DOHH2 (cell line): ENCODE data around the gene TBL2.
"Not testable (repeated sequence)": the region's sequence is repeated elsewhere in the genome, so short reads cannot be mapped to it uniquely, and the experiment has no call there.

Experiments
- H3F3A ChIP-seq: fragments of 200-600 bp; sonication (generic), shearing (Covaris generic); 2 replicates; pipeline ENCODE4 v1.6.0; 2016; ENCODE audit warnings: antibody characterized with exemption, mild to moderate bottlenecking; ENCODE audit not compliant: control insufficient read depth, insufficient read depth
- H3K27ac ChIP-seq: fragments of 200-600 bp; sonication (generic); 2 replicates; pipeline ENCODE4 v1.5.1; 2014; ENCODE audit warnings: low read depth, mild to moderate bottlenecking, low read length, moderate library complexity
- H3K27me3 ChIP-seq: fragments of 200-600 bp; sonication (generic); 2 replicates; pipeline ENCODE4 v1.6.1; 2014; ENCODE audit warnings: mild to moderate bottlenecking, low read length, mixed read lengths; ENCODE audit not compliant: control insufficient read depth
- H3K36me3 ChIP-seq: fragments of 200-600 bp; sonication (generic); 2 replicates; pipeline ENCODE4 v1.6.1; 2014; ENCODE audit warnings: mild to moderate bottlenecking, low read length, moderate library complexity, mixed read lengths; ENCODE audit not compliant: control insufficient read depth
- H3K4me1 ChIP-seq: fragments of 200-600 bp; sonication (generic); 2 replicates; pipeline ENCODE4 v1.6.1; 2014; ENCODE audit warnings: mild to moderate bottlenecking, low read length, mixed read lengths; ENCODE audit not compliant: control insufficient read depth
- H3K4me2 ChIP-seq: fragments of 200-600 bp; sonication (generic); 2 replicates; pipeline ENCODE4 v1.6.0; 2014; ENCODE audit warnings: mild to moderate bottlenecking, low read length, moderate library complexity
- H3K4me3 ChIP-seq: fragments of 200-600 bp; sonication (generic); 2 replicates; pipeline ENCODE4 v1.5.1; 2014; ENCODE audit warnings: mild to moderate bottlenecking, low read length, mixed read lengths
- H3K79me2 ChIP-seq: fragments of 200-600 bp; sonication (generic); 2 replicates; pipeline ENCODE4 v1.6.1; 2014; ENCODE audit warnings: mild to moderate bottlenecking, low read length, mixed read lengths; ENCODE audit not compliant: control insufficient read depth
- H3K9me2 ChIP-seq: fragments of 200-600 bp; sonication (generic); replicated peaks from 2 replicates; pipeline ENCODE4 v1.6.1; 2014; ENCODE audit warnings: mild to moderate bottlenecking, low read length, mixed read lengths; ENCODE audit not compliant: control insufficient read depth
- H3K9me3 ChIP-seq: fragments of 200-600 bp; sonication (generic); 2 replicates; pipeline ENCODE4 v1.6.1; 2014; ENCODE audit warnings: antibody characterized with exemption, low read length, mixed read lengths; ENCODE audit not compliant: control insufficient read depth, insufficient read depth
- H4K20me1 ChIP-seq: fragments of 200-600 bp; sonication (generic); 2 replicates; pipeline ENCODE4 v1.6.0; 2014; ENCODE audit warnings: low read depth, mild to moderate bottlenecking, antibody characterized with exemption, low read length, moderate library complexity; ENCODE audit not compliant: control insufficient read depth, insufficient read depth
- EZH2phosphoT487 ChIP-seq: fragments of 200-600 bp; sonication (generic); IDR thresholded peaks from 2 replicates; pipeline ENCODE4 v1.6.1; 2017; ENCODE audit warnings: borderline replicate concordance, mild to moderate bottlenecking, antibody characterized with exemption, low read length, moderate library complexity, mixed read lengths
- TF ChIP-seq, protein P1 (sequence below): fragments of 200-600 bp; sonication (generic); IDR thresholded peaks from one replicate; pipeline ENCODE4 v1.5.1; 2014; ENCODE audit warnings: antibody characterized with exemption, mild to moderate bottlenecking, low read depth, low read length; ENCODE audit not compliant: poor library complexity, severe bottlenecking

TBL2 gene

DNA sequence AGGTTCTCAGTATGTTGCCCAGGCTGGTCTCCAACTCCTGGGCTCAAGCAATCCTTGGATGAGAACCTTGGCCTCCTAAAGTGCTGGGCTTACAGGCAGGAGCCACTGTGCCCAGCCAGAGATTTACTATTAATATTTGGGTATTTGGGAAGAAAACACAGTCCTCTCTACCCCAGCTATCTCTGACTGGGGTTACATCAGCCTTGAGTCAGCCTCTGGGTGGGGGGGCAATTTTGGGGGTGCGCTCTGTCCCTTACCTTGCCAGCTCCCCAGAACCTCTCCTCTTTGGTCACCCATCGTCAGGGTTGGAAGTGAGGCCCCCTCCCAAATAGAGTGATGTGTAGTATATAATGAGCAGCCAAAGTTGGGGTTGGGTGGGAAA is 44.1 kb upstream of the TBL2 start:
- Histone ChIP-seq H3K27me3 (peaks cover 14% of the 10 kb centered on the region), H3K36me3 (no peaks in the 10 kb centered on the region), H3F3A (no peaks in the 10 kb centered on the region), H4K20me1 (no peaks in the 10 kb centered on the region), H3K4me2 (no peak overlapping the region), H3K27ac (no peak overlapping the region), H3K4me1 (no peaks in the 10 kb centered on the region), H3K79me2 (no peaks in the 10 kb centered on the region), H3K4me3 (no peak overlapping the region), H3K9me3 (no peaks in the 10 kb centered on the region), H3K9me2 (no peaks in the 10 kb centered on the region)
- TF ChIP-seq EZH2phosphoT487: no peak
- TF ChIP-seq, protein P1, sequence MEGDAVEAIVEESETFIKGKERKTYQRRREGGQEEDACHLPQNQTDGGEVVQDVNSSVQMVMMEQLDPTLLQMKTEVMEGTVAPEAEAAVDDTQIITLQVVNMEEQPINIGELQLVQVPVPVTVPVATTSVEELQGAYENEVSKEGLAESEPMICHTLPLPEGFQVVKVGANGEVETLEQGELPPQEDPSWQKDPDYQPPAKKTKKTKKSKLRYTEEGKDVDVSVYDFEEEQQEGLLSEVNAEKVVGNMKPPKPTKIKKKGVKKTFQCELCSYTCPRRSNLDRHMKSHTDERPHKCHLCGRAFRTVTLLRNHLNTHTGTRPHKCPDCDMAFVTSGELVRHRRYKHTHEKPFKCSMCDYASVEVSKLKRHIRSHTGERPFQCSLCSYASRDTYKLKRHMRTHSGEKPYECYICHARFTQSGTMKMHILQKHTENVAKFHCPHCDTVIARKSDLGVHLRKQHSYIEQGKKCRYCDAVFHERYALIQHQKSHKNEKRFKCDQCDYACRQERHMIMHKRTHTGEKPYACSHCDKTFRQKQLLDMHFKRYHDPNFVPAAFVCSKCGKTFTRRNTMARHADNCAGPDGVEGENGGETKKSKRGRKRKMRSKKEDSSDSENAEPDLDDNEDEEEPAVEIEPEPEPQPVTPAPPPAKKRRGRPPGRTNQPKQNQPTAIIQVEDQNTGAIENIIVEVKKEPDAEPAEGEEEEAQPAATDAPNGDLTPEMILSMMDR: no peak

DNA sequence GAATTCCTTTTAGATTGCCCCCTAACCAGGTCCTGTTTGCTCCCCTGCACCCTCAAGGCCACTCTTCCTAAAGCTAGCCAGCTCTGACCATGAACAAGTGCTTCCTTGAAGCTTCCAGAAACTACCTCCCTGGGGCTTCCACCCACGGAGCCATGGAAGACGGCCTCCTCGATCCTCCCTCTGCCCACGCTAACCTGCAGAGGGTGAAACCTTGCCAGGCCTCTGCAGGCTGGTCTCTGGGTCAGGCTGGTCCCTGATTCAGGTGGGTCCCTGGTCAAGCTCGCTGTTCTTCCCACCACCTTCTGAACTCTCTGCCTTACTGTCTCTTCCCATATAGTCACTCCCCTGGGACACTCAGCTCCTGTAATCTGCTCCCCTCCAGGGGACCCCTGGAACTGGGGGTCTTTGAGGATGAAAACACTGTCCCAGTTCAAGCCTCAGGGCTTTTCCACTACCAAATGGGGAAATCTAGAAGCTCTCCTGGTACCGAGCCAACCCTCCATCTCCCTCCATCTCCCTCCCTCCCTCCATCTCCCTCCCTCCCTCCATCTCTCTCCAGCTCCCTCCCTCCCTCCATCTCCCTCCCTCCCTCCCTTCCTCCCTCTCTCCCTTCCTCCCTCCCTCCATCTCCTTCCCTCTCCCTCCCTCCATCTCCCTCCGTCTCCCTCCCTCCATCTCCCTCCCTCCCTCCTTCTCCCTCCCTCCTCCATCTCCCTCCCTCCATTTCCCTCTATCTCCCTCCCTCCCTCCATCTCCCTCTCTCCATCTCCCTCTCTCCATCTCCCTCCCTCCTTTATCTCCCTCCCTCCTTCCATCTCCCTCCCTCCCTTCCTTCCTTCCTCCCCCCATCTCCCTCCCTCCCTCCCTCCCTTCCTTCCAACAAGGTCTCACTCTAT is 43.0 kb upstream of the TBL2 start:
- H3K79me2 ChIP-seq: no peaks in the 10 kb centered on the region
- H3K4me1 ChIP-seq: no peaks in the 10 kb centered on the region
- no peak for TF ChIP-seq EZH2phosphoT487
- TF ChIP-seq, protein P1: no peak
- H3K9me3 ChIP-seq: no peaks in the 10 kb centered on the region
- H3K27me3 ChIP-seq: peaks cover 12% of the 10 kb centered on the region
- no peak overlapping the region for H3K4me2 ChIP-seq
- no peaks in the 10 kb centered on the region for H3K9me2 ChIP-seq
- H4K20me1 ChIP-seq: no peaks in the 10 kb centered on the region
- no peak overlapping the region for H3K27ac ChIP-seq
- no peaks in the 10 kb centered on the region for H3K36me3 ChIP-seq
- no peaks in the 10 kb centered on the region for H3F3A ChIP-seq
- H3K4me3 ChIP-seq: no peak overlapping the region

DNA sequence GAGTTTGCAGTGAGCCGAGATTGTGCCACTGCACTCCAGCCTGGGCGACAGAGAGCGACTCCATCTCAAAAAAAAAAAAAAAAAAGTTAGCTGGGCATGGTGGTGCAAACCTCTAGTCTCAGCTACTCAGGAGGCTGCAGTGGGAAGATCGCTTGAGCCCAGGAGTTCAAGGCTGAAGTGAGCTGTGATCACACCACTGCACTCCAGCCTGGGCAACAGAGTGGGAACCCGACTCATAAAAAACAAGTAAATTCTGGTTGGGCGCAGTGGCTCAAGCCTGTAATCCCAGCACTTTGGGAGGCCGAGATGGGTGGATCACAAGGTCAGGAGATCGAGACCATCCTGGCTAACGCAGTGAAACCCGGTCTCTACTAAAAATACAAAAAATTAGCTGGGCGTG is 41.0 kb upstream of the TBL2 start:
- not testable (repeated sequence) for H3K9me3 ChIP-seq, H3K4me3 ChIP-seq, H3K4me2 ChIP-seq, H3F3A ChIP-seq, H3K9me2 ChIP-seq, H3K27ac ChIP-seq, H3K36me3 ChIP-seq, H4K20me1 ChIP-seq, H3K4me1 ChIP-seq, H3K79me2 ChIP-seq
- peaks cover 15% of the 10 kb centered on the region for H3K27me3 ChIP-seq

DNA sequence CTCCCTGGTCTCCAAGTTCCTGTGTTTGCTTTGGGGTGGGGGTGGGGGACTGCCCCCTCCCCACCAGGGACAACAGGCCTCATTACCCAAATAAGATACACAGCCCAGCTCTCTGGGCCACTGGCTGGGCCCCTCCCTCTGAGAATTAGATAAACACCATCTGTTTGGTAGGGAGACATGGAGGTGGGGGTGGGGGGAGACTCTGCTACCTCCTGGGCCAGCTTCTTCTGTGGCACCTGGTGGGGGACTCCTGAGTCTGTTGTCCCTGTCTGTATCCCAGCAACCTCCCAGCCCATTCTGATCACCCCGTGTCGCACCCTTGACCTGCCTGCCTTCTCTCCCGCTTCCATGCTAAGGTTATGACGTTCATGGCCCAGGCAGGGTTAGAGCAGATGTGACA is 40.2 kb upstream of the TBL2 start:
- Histone ChIP-seq H3K4me1 (no peaks in the 10 kb centered on the region), H3K79me2 (no peaks in the 10 kb centered on the region), H3K4me2 (no peak overlapping the region), H3K9me3 (no peaks in the 10 kb centered on the region), H3K27me3 (peaks cover 21% of the 10 kb centered on the region), H4K20me1 (no peaks in the 10 kb centered on the region), H3F3A (no peaks in the 10 kb centered on the region), H3K27ac (no peak overlapping the region), H3K36me3 (no peaks in the 10 kb centered on the region), H3K9me2 (no peaks in the 10 kb centered on the region), H3K4me3 (no peak overlapping the region)
- TF ChIP-seq EZH2phosphoT487: no peak
- TF ChIP-seq, protein P1: no peak

DNA sequence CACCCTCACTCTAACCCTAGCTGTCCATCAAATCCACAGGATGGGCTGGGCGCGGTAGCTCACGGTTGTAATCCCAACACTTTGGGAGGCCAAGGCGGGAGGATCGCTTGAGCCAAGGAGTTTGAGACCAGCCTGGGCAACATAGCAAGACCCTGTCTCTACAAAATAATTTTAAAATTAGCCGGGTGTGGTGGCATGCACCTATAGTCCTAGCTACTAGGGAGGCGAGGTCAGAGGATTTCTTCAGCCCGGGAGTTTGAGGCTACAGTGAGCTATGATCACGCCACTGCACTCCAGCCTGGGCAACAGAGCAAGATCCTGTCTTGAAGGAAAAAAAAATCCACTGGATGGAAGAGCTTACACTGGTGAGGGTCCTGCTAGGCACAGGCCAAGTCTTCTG is 39.1 kb upstream of the TBL2 start:
- not testable (repeated sequence) for H4K20me1 ChIP-seq, H3K79me2 ChIP-seq, H3K9me2 ChIP-seq, H3K27ac ChIP-seq, H3K4me1 ChIP-seq, H3K4me2 ChIP-seq, H3F3A ChIP-seq, H3K4me3 ChIP-seq, H3K36me3 ChIP-seq, H3K9me3 ChIP-seq
- H3K27me3 ChIP-seq: peaks cover 21% of the 10 kb centered on the region
